Heart right ventricle (tissue), 16 donors: ENCODE data around the gene RAPGEF3. TPM values are rescaled to one million over a fixed set of nuclear protein-coding genes. Genes with fewer than 3 reads are reported as not detected.
A peak's percentile ranks its signal among the peaks of the same experiment; 100 is the strongest.

Experiments used
- ATAC-seq, 8 donors: fragments of 200-7000 bp; cut with Tn5 transposase; one replicate each; pipeline ENCODE4 v1.9.1; 2020; ENCODE audit warnings: mild to moderate bottlenecking in 8 of 8, moderate library complexity in 8 of 8, moderate number of reproducible peaks in 1 of 8
- DNase-seq, 2 donors: peaks; one replicate each; pipeline ENCODE4 v3.0.0-alpha.2; 2020
- H3K27ac ChIP-seq, 10 donors: fragments of 200-600 bp; sonication (generic) in 2 of 10; one replicate each; pipeline versions ENCODE4 v1.5.0 to v1.8.0; 2020 to 2022; ENCODE audit warnings: mild to moderate bottlenecking in 3 of 10
- H3K27me3 ChIP-seq, 7 donors: fragments of 200-600 bp; one replicate each; pipeline ENCODE4 v1.8.0; 2021 to 2022; ENCODE audit warnings: mild to moderate bottlenecking in 2 of 7
- H3K36me3 ChIP-seq, 9 donors: fragments of 200-600 bp; sonication (generic) in 1 of 9; one replicate each; pipeline versions ENCODE4 v1.5.0 to v1.8.0; 2020 to 2022; ENCODE audit warnings: mild to moderate bottlenecking in 2 of 9
- H3K4me1 ChIP-seq, 9 donors: fragments of 200-600 bp; sonication (generic) in 1 of 9; one replicate each; pipeline versions ENCODE4 v1.5.0 to v1.8.0; 2020 to 2022; ENCODE audit warnings: mild to moderate bottlenecking in 4 of 9
- H3K4me3 ChIP-seq, 10 donors: fragments of 200-600 bp; sonication (generic) in 2 of 10; one replicate each; pipeline versions ENCODE4 v1.5.0 to v1.8.0; 2020 to 2022; ENCODE audit warnings: mild to moderate bottlenecking in 7 of 10, moderate library complexity in 2 of 10
- H3K9me3 ChIP-seq, 11 donors: fragments of 200-600 bp in 10 of 11; sonication (generic) in 2 of 11; one replicate each; pipeline versions ENCODE4 v1.5.0 to v1.8.0; 2013 to 2022; ENCODE audit warnings: mild to moderate bottlenecking in 2 of 11, control low read depth in 1 of 11, moderate library complexity in 1 of 11
- WGBS, 2 donors: extraction: QIAGEN DNeasy Blood & Tissue Kit; methylation state at CpG; one replicate each; pipeline ENCODE4 v1.1.7; 2013; ENCODE audit warnings: inconsistent platforms in 1 of 2; 5-methylcytosine and 5-hydroxymethylcytosine counted together
- intact Hi-C, 10 donors: fragments of 100-400 bp; cut with DNase I; formaldehyde crosslinking; loops; one replicate each; pipeline versions ENCODE4 v1.11.1 to v1.14.2; 2022
- polyA plus RNA-seq, 2 donors: library from polyadenylated mRNA; stranded (reverse); fragments of 200-250 nt; gene quantifications; one replicate each; pipeline ENCODE4 v1.2.3, GENCODE V29; 2013
- total RNA-seq, 10 donors: library from RNA; stranded (reverse); fragmentation: NEBNext Ultra II Directional in 3 of 10; extraction: Animal tissue kit (Norgen Biotek cat#: 25700) in 3 of 10; gene quantifications; one replicate each; pipeline versions ENCODE4 v1.2.1 to v1.2.4, GENCODE V29; 2021 to 2023
- TF ChIP-seq, protein P1 (sequence below), 9 donors: fragments of 200-600 bp; sonication (generic) in 2 of 9; IDR thresholded peaks; one replicate each; pipeline versions ENCODE4 v1.5.0 to v1.8.0; 2021 to 2022; ENCODE audit warnings: antibody characterized with exemption in 9 of 9, mild to moderate bottlenecking in 5 of 9, moderate library complexity in 1 of 9
- donor health status: Arrhythmogenic right ventricular cardiomyopathy.
- donor health status: ischemic (EF 13 %, LVEDD 7.1; RV severe dilation, severe dysfunction).
- donor health status: healthy with polysubstance abuse.
- donor health status: DM: no; HTN: yes; CAD: no.
- donor health status: DM: no; HTN: no; CAD: no.
- donor health status: ischemic (EF 25% LVEDD 6.9; RV normal size, moderate dysfunction).
- donor health status: ischemic (EF 25% LVEDD 5.7; RV mildly dilated, moderate dysfunction).
- donor health status: healthy.
- donor health status: DM: yes; HTN: yes; CAD: no.
- donor health status: Ischemic cardiomyopathy.
- donor health status: ischemic (EF 35%, LVEDD 5.7; RV mildly dilated, moderate dysfunction).
- donor health status: nonischemic (EF 11% LVEDD 7.7; RV severe dilation, severe dysfunction).
- donor health status: DM: yes; HTN: yes; CAD: no.
- donor health status: PGD.
- donor health status: ischemic (EF 29% LVEDD 5.4; RV normal size, mild dysfunction).
- donor health status: nonischemic (EF 23%, LVEDD 6.1; RV moderate dilation, normal function).

RAPGEF3 gene
- total and polyA plus RNA-seq, 12 donors = 9.5 to 173 (median 20.1) TPM

DNA sequence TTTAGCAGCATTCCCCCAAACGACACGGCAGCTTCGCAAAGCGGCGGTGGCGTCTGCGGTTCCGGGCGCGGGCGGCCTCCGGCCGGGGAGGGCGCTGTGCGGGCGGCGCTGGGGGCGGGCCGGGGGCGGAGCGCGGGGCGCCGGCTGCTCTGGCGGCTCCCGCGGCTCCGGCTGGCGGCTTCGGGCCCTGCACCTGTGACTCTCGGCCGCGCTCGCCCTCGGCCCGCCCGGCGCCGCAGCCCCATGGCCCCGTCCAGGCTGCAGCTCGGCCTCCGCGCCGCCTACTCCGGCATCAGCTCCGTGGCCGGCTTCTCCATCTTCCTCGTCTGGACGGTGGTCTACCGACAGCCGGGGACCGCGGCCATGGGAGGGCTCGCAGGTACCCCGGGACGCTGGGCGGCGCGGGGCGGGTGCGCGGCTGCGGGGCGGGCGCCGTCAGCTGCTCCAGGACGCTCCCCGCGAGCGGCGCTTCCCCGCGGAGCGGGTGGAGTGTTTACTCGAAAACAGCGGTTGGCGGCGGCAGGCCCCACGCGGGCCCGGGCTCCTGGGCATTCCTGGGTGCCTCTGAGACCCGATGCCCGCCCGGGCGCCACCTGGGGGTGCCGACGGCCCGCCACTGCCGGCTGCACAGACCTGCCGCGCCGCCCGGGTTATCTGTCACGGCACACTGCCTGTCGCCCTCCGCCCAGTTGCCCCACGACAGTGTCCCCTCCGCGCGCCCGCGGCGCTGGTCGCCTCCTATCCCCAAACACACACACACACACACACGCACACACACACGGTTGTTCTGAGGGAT is 14.6 kb upstream of the RAPGEF3 start, which contains the start of gene SLC48A1:
TSS of gene SLC48A1 (plus strand) at position 177 of the 796 bp plus-strand sequence. CDS start at position 244, 67 bp downstream.
- H3K4me1 ChIP-seq = peaks cover 24 to 64% (median 57%) of the 10 kb centered on the region in 9 donors
- intact Hi-C loops = loop anchor here in 2 of 10 donors (2.0 to 10.0 kb wide), 2 partner anchors 62 to 64 kb away; no protein-coding TSS in a partner anchor
- H3K9me3 ChIP-seq = no peaks in the 10 kb centered on the region
- peak within 1 kb of the TSS; percentile 63 to 99 (median 95) for H3K4me3 ChIP-seq
- H3K36me3 ChIP-seq = no peaks in the 10 kb centered on the region
- TF ChIP-seq, protein P1, sequence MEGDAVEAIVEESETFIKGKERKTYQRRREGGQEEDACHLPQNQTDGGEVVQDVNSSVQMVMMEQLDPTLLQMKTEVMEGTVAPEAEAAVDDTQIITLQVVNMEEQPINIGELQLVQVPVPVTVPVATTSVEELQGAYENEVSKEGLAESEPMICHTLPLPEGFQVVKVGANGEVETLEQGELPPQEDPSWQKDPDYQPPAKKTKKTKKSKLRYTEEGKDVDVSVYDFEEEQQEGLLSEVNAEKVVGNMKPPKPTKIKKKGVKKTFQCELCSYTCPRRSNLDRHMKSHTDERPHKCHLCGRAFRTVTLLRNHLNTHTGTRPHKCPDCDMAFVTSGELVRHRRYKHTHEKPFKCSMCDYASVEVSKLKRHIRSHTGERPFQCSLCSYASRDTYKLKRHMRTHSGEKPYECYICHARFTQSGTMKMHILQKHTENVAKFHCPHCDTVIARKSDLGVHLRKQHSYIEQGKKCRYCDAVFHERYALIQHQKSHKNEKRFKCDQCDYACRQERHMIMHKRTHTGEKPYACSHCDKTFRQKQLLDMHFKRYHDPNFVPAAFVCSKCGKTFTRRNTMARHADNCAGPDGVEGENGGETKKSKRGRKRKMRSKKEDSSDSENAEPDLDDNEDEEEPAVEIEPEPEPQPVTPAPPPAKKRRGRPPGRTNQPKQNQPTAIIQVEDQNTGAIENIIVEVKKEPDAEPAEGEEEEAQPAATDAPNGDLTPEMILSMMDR (IDR thresholded peaks at IDR 0.05) = peak; percentile 20 to 65 (median 38)
- WGBS, 2 donors = 0 to 1% methylated on average over 94 to 106 of the region's 106 CpGs
- peak within 1 kb of the TSS; percentile 73 to 90 (median 82) for H3K27ac ChIP-seq
- ATAC-seq = peak; percentile 60 to 93 (median 78)
- peak; percentile 60 to 83 for DNase-seq
- H3K27me3 ChIP-seq = no peaks in the 10 kb centered on the region

DNA sequence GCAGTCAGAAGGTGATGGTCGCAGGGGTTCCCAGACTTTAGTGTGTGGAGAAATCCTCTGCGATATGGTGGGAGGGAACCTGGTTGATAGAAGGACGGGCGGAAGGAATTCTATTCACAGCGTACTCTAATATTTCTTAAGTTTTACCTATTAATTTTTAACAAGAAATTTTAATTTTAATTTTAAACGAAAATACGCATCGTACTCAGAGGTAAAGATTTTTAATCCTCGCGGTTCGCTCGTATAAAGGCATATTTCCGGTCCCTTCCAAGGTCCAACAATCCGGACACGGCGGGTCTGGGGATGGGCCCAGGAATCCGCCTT is 14.0 kb upstream of the RAPGEF3 start:
- intact Hi-C loops = loop anchor here in 2 of 10 donors (2.0 to 10.0 kb wide), 2 partner anchors 62 to 64 kb away; no protein-coding TSS in a partner anchor
- Histone ChIP-seq H3K4me1 (peaks cover 19 to 64% (median 52%) of the 10 kb centered on the region in 9 donors), H3K27me3 (no peaks in the 10 kb centered on the region), H3K36me3 (no peaks in the 10 kb centered on the region), H3K27ac (peak overlapping the region in 9 of 10 donors; percentile 33 to 90 (median 84)), H3K4me3 (peak overlapping the region in 9 of 10 donors; percentile 72 to 99 (median 96)), H3K9me3 (no peaks in the 10 kb centered on the region)
- ATAC-seq = no peak
- DNase-seq = no peak
- 13 to 16% methylated on average over 17 of the region's 17 CpGs for WGBS, 2 donors
- TF ChIP-seq, protein P1 (IDR thresholded peaks at IDR 0.05) = no peak

DNA sequence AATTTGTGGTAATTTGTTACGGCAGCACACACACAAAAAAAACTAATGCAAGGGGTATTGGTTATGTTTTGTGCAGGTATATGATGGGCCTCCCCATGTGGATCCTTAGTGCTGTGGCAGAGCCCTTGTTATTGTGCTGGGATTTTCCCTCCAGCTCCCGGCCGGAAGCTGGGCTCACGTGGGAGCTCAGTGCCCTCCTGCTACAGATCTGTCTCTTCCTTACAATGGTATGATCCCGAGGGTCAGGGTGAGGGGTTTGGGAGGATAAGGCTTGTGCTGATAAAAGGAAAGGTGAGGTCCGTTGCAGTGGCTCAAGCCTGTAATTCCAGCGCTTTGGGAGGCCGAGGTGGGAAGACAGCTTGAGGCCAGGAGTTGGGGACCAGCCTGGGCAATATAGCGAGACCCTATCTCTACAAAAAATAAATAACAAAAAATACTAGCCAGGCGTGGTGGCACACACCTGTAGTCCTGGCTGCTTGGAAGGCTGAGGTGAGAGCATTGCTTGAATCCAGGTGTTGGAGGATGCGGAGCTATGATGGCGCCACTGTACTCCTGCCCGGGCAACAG is 13.5 kb upstream of the RAPGEF3 start:
- WGBS, 2 donors = 80 to 82% methylated on average over 13 of the region's 13 CpGs
- DNase-seq (no peak), ATAC-seq (no peak)
- intact Hi-C loops = loop anchor here in 2 of 10 donors (2.0 to 10.0 kb wide), 2 partner anchors 63 to 65 kb away; no protein-coding TSS in a partner anchor
- H3K27ac ChIP-seq = peak overlapping the region in 3 of 10 donors; percentile 64 to 86 (median 84)
- H3K9me3 ChIP-seq = no peaks in the 10 kb centered on the region
- no peaks in the 10 kb centered on the region for H3K36me3 ChIP-seq
- peak overlapping the region in 7 of 10 donors; percentile 72 to 99 (median 94) for H3K4me3 ChIP-seq
- H3K27me3 ChIP-seq = no peaks in the 10 kb centered on the region
- TF ChIP-seq, protein P1 (IDR thresholded peaks at IDR 0.05) = no peak
- peaks cover 15 to 62% (median 47%) of the 10 kb centered on the region in 9 donors for H3K4me1 ChIP-seq

DNA sequence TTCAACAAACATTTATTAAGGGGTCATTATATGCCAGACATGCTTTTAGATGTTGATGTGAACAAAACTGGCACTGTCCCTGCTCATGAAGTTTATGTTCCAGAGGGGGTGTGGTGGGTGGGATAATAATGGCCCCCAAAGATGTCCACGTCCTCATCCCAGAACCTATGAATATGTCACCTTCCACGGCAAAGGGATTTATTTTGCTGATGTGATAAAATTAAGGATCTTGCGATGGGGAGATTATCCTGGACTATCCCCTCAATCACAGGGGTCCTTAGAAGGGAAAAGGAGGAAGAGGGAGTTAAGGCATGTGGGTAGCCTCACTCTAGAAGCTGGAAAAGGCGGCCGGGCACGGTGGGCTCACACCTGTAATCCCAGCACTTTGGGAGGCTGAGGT is 12.6 kb upstream of the RAPGEF3 start:
- H3K9me3 ChIP-seq = no peaks in the 10 kb centered on the region
- no peaks in the 10 kb centered on the region for H3K36me3 ChIP-seq
- peaks cover 11 to 61% (median 41%) of the 10 kb centered on the region in 9 donors for H3K4me1 ChIP-seq
- WGBS, 2 donors = 88 to 91% methylated on average over 6 of the region's 6 CpGs
- no peak overlapping the region for H3K27ac ChIP-seq
- DNase-seq = no peak
- no peak overlapping the region for H3K4me3 ChIP-seq
- H3K27me3 ChIP-seq = no peaks in the 10 kb centered on the region
- intact Hi-C loops = loop anchor here in 1 of 10 donors (10.0 kb wide), 1 partner anchor 63 kb away; no protein-coding TSS in a partner anchor
- TF ChIP-seq, protein P1 (IDR thresholded peaks at IDR 0.05) = no peak
- ATAC-seq = no peak
